HEK293 (cell line): ENCODE results near the gene STON2.

Source experiments
- ATF2 ChIP-seq: fragments of 450-650 bp; formaldehyde crosslinking; IDR thresholded peaks from 2 replicates; pipeline ENCODE4 v1.5.1; 2016; ENCODE audit warnings: missing biosample characterization, missing genetic modification characterization, low read depth
- CTCF ChIP-seq: fragments of 450-650 bp; formaldehyde crosslinking; IDR thresholded peaks from 2 replicates; pipeline ENCODE4 v1.5.1; 2016; ENCODE audit warnings: missing biosample characterization, missing genetic modification characterization
- ZNF133 ChIP-seq: fragments of 450-650 bp; formaldehyde crosslinking; IDR thresholded peaks from 2 replicates; pipeline ENCODE4 v1.5.1; 2016; ENCODE audit warnings: missing biosample characterization, missing genetic modification characterization
- ZNF280D ChIP-seq: fragments of 450-650 bp; formaldehyde crosslinking; IDR thresholded peaks from 2 replicates; pipeline ENCODE4 v1.5.1; 2016; ENCODE audit warnings: missing biosample characterization, missing genetic modification characterization
- ZNF391 ChIP-seq: fragments of 450-650 bp; formaldehyde crosslinking; IDR thresholded peaks from 2 replicates; pipeline ENCODE4 v1.5.1; 2016; ENCODE audit warnings: low read depth, missing biosample characterization, missing genetic modification characterization, borderline replicate concordance

GRCh38 chr14:81224222-81224621 is 175.9 kb downstream of the STON2 start:
- TF ChIP-seq CTCF (tag by site-specific recombination) (no peak), ZNF391 (tag by site-specific recombination) (no peak), ZNF133 (tag by site-specific recombination) (no peak), ZNF280D (no peak), ATF2 (tag by site-specific recombination) (no peak)
